Measurements from ENCODE around the gene SMC5. TPM values are rescaled to one million over a fixed set of nuclear protein-coding genes. Genes with fewer than 3 reads are reported as not detected.
"Not testable (repeated sequence)": the region's sequence is repeated elsewhere in the genome, so short reads cannot be mapped to it uniquely, and the experiment has no call there.

SMC5 gene
- total RNA-seq, 1 donor from 2014 or later, result 26.5 TPM

DNA sequence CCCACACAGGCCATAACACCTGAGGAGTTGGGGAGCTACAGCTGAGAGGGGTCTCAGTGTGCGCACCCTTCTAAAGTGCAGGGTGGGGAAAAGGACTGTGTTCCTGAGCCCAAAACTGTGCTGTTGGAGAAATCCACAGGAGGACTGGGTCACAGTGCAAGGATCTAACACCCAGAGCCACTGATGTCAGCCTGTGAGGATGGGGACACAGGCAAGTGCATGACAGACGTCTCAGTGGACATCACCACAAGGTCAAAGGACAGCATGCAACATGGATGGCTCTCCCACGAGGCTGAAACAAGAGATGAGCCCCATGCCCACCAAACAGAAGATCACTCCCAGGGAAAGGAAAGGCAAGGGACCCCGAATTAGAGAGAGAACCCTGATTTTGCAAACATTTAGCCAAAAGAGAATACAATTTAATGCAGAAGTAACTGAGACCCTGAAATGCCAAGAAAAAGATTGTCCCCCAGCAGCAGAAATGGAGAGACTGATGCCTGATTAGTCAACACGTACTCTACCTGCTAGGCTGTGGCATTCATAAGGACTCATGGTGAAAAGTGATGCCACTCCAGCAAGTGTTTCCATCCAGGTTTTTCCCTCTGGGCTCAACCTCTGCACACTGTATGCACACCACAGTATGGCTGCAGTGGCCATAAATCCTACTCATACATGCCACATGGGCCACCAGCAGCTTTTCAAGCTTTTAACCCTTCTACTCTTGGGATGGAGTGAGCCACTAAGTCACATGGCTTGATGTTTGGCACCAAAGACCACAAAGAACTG is 141.5 kb downstream of the SMC5 start:
- H3K4me3 Mint-ChIP-seq (ENCODE audit: unreplicated experiment), result no peak overlapping the region
- no peak for TF ChIP-seq CTCF (IDR thresholded peaks at IDR 0.05; ENCODE audit: unreplicated experiment)
- no peaks in the 10 kb centered on the region for H3K9me3 Mint-ChIP-seq (ENCODE audit: unreplicated experiment)
- no peak for DNase-seq (ENCODE audit: low spot score)
- no peaks in the 10 kb centered on the region for H3K36me3 Mint-ChIP-seq (ENCODE audit: low read depth, unreplicated experiment)
- no peaks in the 10 kb centered on the region for H3K4me1 Mint-ChIP-seq (ENCODE audit: unreplicated experiment)
- no peak overlapping the region for H3K27ac Mint-ChIP-seq (ENCODE audit: unreplicated experiment)
- H3K27me3 Mint-ChIP-seq (ENCODE audit: unreplicated experiment), result no peaks in the 10 kb centered on the region

DNA sequence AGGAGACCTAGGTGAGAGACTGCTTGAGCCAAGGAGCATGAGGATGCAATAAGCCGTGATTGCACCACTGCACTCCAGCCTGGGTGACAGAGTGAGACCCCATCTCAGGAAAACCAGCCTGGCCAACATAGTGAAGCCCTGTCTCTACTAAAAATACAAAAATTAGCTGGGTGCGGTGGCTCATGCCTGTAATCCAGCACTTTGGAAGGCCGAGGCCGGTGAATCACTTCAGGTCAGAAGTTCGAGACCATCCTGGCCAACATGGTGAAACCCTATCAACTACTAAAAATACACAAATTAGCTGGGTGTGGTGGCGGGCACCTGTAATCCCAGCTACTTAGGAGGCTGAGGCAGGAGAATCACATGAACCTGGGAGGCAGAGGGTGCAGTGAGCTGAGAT is 142.5 kb downstream of the SMC5 start:
- not testable (repeated sequence) for H3K27me3 Mint-ChIP-seq (ENCODE audit: unreplicated experiment); H3K36me3 Mint-ChIP-seq (ENCODE audit: low read depth, unreplicated experiment); H3K27ac Mint-ChIP-seq (ENCODE audit: unreplicated experiment); H3K9me3 Mint-ChIP-seq (ENCODE audit: unreplicated experiment); H3K4me1 Mint-ChIP-seq (ENCODE audit: unreplicated experiment); H3K4me3 Mint-ChIP-seq (ENCODE audit: unreplicated experiment); DNase-seq (ENCODE audit: low spot score)

DNA sequence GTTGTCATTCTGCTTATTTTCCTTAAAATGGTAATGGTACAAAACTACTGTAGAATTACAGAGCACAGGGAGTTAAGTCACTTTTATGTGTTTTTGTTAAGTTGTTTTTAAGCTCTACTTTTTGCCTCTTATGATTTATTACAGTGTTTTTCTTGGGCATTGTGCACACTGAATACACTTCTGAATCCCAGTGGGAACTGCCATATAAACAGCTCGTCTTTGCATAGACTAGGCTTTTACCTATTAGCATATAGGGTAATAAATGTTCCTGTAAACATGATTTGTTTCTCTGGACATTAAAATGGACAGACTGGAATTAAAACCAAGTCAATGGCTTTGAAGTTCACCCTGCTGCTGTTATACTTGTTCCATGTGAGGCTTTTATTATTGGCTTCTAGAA is 143.4 kb downstream of the SMC5 start:
- Mint-ChIP-seq H3K27ac (ENCODE audit: unreplicated experiment) (no peak overlapping the region), H3K4me1 (ENCODE audit: unreplicated experiment) (no peaks in the 10 kb centered on the region), H3K27me3 (ENCODE audit: unreplicated experiment) (no peaks in the 10 kb centered on the region), H3K9me3 (ENCODE audit: unreplicated experiment) (no peaks in the 10 kb centered on the region), H3K36me3 (ENCODE audit: low read depth, unreplicated experiment) (no peaks in the 10 kb centered on the region), H3K4me3 (ENCODE audit: unreplicated experiment) (no peak overlapping the region)
- no peak for DNase-seq (ENCODE audit: low spot score)
- no peak for TF ChIP-seq CTCF (IDR thresholded peaks at IDR 0.05; ENCODE audit: unreplicated experiment)

- DNase-seq (ENCODE audit: low spot score), result no peak
- TF ChIP-seq CTCF (IDR thresholded peaks at IDR 0.05; ENCODE audit: unreplicated experiment), result no peak
- Mint-ChIP-seq H3K4me3 (ENCODE audit: unreplicated experiment) (no peak overlapping the region), H3K4me1 (ENCODE audit: unreplicated experiment) (no peaks in the 10 kb centered on the region), H3K9me3 (ENCODE audit: unreplicated experiment) (no peaks in the 10 kb centered on the region), H3K27me3 (ENCODE audit: unreplicated experiment) (no peaks in the 10 kb centered on the region), H3K27ac (ENCODE audit: unreplicated experiment) (no peak overlapping the region), H3K36me3 (ENCODE audit: low read depth, unreplicated experiment) (no peaks in the 10 kb centered on the region)
Observed at GRCh38 chr9:70403166-70403565, 144.4 kb downstream of the SMC5 start.

DNA sequence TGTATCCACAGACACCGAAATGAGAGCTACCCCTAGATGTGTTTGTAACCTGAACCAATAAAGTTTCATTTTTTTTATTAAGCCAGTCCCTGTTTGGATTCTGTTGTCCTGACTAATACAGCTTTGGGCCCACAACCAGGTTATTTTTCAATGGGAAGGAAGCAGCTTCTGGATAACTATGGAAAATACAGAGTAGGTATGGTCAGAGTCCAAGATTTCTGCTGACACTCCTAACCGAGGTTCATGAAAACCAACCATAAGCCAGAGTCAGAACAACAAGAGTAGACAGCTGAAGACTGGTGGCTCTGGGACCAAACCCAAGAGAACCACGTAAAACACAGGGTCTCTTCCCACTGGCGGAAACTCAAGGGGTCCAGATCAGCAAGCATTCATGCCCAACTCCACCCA is 144.8 kb downstream of the SMC5 start:
- Mint-ChIP-seq H3K9me3 (ENCODE audit: unreplicated experiment) (no peaks in the 10 kb centered on the region), H3K4me1 (ENCODE audit: unreplicated experiment) (no peaks in the 10 kb centered on the region), H3K4me3 (ENCODE audit: unreplicated experiment) (no peak overlapping the region), H3K27ac (ENCODE audit: unreplicated experiment) (no peak overlapping the region), H3K27me3 (ENCODE audit: unreplicated experiment) (no peaks in the 10 kb centered on the region), H3K36me3 (ENCODE audit: low read depth, unreplicated experiment) (no peaks in the 10 kb centered on the region)
- no peak for TF ChIP-seq CTCF (IDR thresholded peaks at IDR 0.05; ENCODE audit: unreplicated experiment)
- no peak for DNase-seq (ENCODE audit: low spot score)

Measured in endothelial cell (in vitro differentiated cells).